Measurements from ENCODE around the gene CLTCL1. TPM values are rescaled to one million over a fixed set of nuclear protein-coding genes. Genes with fewer than 3 reads are reported as not detected.

The CLTCL1 gene
- total and polyA plus RNA-seq, 9 of the 15 experiments (the other 6 are each of a cell fraction or from before 2014, with no cell fraction given): 1.1 to 11.7 (median 5.0) TPM

GRCh38 chr22:19213442-19214077, 78.0 kb downstream of the CLTCL1 start (continued):
- TF ChIP-seq, protein P1, sequence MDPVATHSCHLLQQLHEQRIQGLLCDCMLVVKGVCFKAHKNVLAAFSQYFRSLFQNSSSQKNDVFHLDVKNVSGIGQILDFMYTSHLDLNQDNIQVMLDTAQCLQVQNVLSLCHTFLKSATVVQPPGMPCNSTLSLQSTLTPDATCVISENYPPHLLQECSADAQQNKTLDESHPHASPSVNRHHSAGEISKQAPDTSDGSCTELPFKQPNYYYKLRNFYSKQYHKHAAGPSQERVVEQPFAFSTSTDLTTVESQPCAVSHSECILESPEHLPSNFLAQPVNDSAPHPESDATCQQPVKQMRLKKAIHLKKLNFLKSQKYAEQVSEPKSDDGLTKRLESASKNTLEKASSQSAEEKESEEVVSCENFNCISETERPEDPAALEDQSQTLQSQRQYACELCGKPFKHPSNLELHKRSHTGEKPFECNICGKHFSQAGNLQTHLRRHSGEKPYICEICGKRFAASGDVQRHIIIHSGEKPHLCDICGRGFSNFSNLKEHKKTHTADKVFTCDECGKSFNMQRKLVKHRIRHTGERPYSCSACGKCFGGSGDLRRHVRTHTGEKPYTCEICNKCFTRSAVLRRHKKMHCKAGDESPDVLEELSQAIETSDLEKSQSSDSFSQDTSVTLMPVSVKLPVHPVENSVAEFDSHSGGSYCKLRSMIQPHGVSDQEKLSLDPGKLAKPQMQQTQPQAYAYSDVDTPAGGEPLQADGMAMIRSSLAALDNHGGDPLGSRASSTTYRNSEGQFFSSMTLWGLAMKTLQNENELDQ (CRISPR knock-in tag; IDR thresholded peaks at IDR 0.05; ENCODE audit: borderline replicate concordance): 0 out of 2 replicates have a peak, but pooled peaks have one; percentile 43

GRCh38 chr22:19213001-19213400, 78.5 kb downstream of the CLTCL1 start:
- ChIA-PET POLR2A (interaction anchor here (0.6 kb wide), 1 partner anchor 916 kb away, joined by 3 read pairs; no protein-coding TSS in a partner anchor), CTCF (ENCODE audit: low intra/inter-chr PET ratio) (no interaction called here)
- Histone ChIP-seq H3K9me1 (ENCODE audit: control insufficient read depth, insufficient read depth, low read length) (no peaks in the 10 kb centered on the region), H3K9me3 (replicated peaks; ENCODE audit: control insufficient read depth, insufficient read depth, low read depth, low read length) (no peaks in the 10 kb centered on the region), H3K4me1 (replicated peaks in 1 of 2; ENCODE audit: control insufficient read depth in 2 of 2, insufficient read depth in 2 of 2, low read length in 2 of 2) (peaks cover 3 to 7% of the 10 kb centered on the region in 2 experiments), H3K27ac (ENCODE audit: extremely low read depth, low read depth, low read length) (no peak overlapping the region), H3K4me3 (no peak overlapping the region), H3K36me3 (ENCODE audit: control insufficient read depth, insufficient read depth, low read length) (no peaks in the 10 kb centered on the region), H3K9ac (ENCODE audit: insufficient read depth in 1 of 2, low read depth in 2 of 2, low read length in 2 of 2) (no peak overlapping the region), H3K27me3 (ENCODE audit: control insufficient read depth in 2 of 2, insufficient read depth in 2 of 2, low read length in 2 of 2) (peaks cover 34 to 39% of the 10 kb centered on the region in 2 experiments), H4K20me1 (replicated peaks; ENCODE audit: control insufficient read depth, insufficient read depth, low read length) (0 out of 2 replicates have a peak, but pooled peaks cover 7% of the 10 kb centered on the region), H3K4me2 (ENCODE audit: insufficient read depth, low read length) (no peak overlapping the region), H3K79me2 (ENCODE audit: control insufficient read depth, insufficient read depth, low read length) (no peaks in the 10 kb centered on the region), H2AFZ (ENCODE audit: low read depth, low read length) (no peak overlapping the region)
- in situ Hi-C loops (cut with MboI) (no loop called here), intact Hi-C loops (cut with micrococcal nuclease) (no loop called here)
- DNase-seq (ENCODE audit: extremely low read depth in 1 of 4, low spot score in 3 of 4) (no peak), FAIRE-seq (no peak), ATAC-seq (no peak)
- no TSS peak for BruUV-seq (replicated peaks)
- 15% methylated on average over 1 of the region's 1 CpG for WGBS (ENCODE audit: insufficient coverage, low coverage, missing lambda C conversion rate)
- peak; percentile 73 for TF ChIP-seq ZNF699 (CRISPR knock-in tag; IDR thresholded peaks at IDR 0.05; ENCODE audit: insufficient replicate concordance)
- 0 out of 2 replicates have a peak, but pooled peaks have one; percentile 38 for TF ChIP-seq CAMTA2 (CRISPR knock-in tag; conservative IDR thresholded peaks at IDR 0.05)
- no peak for TF ChIP-seq TCFL5 (CRISPR knock-in tag; conservative IDR thresholded peaks at IDR 0.05)
